Type B pancreatic cell (in vitro differentiated cells): ENCODE results near the gene CPNE4. TPM values are rescaled to one million over a fixed set of nuclear protein-coding genes. Genes with fewer than 3 reads are reported as not detected.

Source experiments
- DNase-seq: peaks from one replicate; pipeline ENCODE4 v3.0.0; 2021; ENCODE audit warnings: mixed read lengths; ENCODE audit not compliant: unreplicated experiment; ENCODE audit errors: extremely low spot score
- H3K27ac Mint-ChIP-seq: 2 replicates; pipeline ENCODE4 v1.8.0; 2021; ENCODE audit warnings: mild to moderate bottlenecking, mixed read lengths
- H3K27me3 Mint-ChIP-seq: 2 replicates; pipeline ENCODE4 v1.8.0; 2021; ENCODE audit warnings: mixed read lengths
- H3K36me3 Mint-ChIP-seq: 2 replicates; pipeline ENCODE4 v1.8.0; 2021; ENCODE audit warnings: mixed read lengths
- H3K4me1 Mint-ChIP-seq: one replicate; pipeline ENCODE4 v1.8.0; 2021; ENCODE audit warnings: mixed read lengths; ENCODE audit not compliant: unreplicated experiment
- H3K4me3 Mint-ChIP-seq: 2 replicates; pipeline ENCODE4 v1.8.0; 2021; ENCODE audit warnings: mild to moderate bottlenecking, mixed read lengths
- H3K9me3 Mint-ChIP-seq: 2 replicates; pipeline ENCODE4 v1.8.0; 2021; ENCODE audit warnings: mixed read lengths
- CTCF ChIP-seq: fragments of 200-600 bp; sonication (generic); conservative IDR thresholded peaks from 2 replicates; pipeline ENCODE4 v1.5.0; 2021; ENCODE audit warnings: antibody characterized with exemption, mild to moderate bottlenecking
- microRNA-seq: library from miRNA; unstranded; fragments of <30 nt; microRNA quantifications from one replicate; pipeline ENCODE4, GENCODE V29; 2020
- total RNA-seq: library from RNA; stranded (reverse); gene quantifications from 2 replicates; pipeline ENCODE4 v1.2.1, GENCODE V29; 2021; ENCODE audit warnings: low replicate concordance

The CPNE4 gene
- total RNA-seq, 1 donor from 2014 or later = 5.2 TPM

- TF ChIP-seq CTCF = no peak
- Mint-ChIP-seq H3K27ac (no peak overlapping the region), H3K4me1 (no peaks in the 10 kb centered on the region), H3K27me3 (no peaks in the 10 kb centered on the region), H3K36me3 (peaks cover 23% of the 10 kb centered on the region), H3K9me3 (no peaks in the 10 kb centered on the region), H3K4me3 (no peak overlapping the region)
- DNase-seq = no peak
Measured at GRCh38 chr3:131485119-131485518, 549.7 kb downstream of the CPNE4 start.

- Mint-ChIP-seq H3K27ac (no peak overlapping the region), H3K36me3 (peaks cover 26% of the 10 kb centered on the region), H3K4me3 (no peak overlapping the region), H3K27me3 (no peaks in the 10 kb centered on the region), H3K9me3 (no peaks in the 10 kb centered on the region), H3K4me1 (no peaks in the 10 kb centered on the region)
- DNase-seq = no peak
- no peak for TF ChIP-seq CTCF
Measured at GRCh38 chr3:131484496-131485111, 550.2 kb downstream of the CPNE4 start.

Small RNAs within 50 kb of the gene (microRNA-seq; reads per million reads assigned to microRNA genes)
- not detected for gene MIR5704
